ENCODE measurements around the gene PDZD2.
"Not testable (repeated sequence)": the region's sequence is repeated elsewhere in the genome, so short reads cannot be mapped to it uniquely, and the experiment has no call there.

PDZD2 gene

DNA sequence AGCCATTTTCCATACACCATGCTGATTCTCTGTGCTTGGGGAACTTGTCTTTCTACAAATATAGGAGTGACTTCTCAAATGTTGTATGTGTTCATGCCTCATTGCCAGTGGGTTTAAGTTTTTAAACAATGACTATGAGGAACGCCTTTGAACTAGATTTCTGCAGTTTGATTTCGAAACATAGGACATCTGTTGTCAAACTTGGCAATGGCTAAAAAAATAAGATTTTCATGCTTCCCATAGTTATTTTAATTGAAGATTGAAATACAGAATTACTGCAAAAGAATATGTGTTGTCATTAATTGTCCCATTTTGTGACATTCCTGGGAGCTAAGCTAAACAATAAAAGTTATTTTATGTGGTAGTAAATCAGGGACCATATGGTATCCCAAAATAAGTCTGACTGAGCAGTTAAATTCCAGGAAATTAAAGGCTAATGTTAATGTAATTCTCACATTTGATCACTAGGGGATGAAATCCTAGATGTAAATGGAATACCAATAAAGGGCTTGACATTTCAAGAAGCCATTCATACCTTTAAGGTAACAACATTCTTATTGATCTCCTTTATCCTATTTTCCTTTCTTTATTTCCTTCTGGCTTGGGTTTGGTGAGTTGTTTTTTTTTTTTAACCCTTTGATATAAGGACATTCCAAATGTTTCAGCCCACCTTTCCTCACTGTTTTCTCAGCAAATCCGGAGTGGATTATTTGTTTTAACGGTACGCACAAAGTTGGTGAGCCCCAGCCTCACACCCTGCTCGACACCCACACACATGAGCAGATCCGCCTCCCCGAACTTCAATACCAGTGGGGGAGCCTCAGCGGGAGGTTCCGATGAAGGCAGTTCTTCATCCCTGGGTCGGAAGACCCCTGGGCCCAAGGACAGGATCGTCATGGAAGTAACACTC lies 418.5 kb downstream of the PDZD2 start:
- no peak for DNase-seq

GRCh38 chr5:32058101-32058500 lies 419.2 kb downstream of the PDZD2 start:
- no peak for DNase-seq

DNA sequence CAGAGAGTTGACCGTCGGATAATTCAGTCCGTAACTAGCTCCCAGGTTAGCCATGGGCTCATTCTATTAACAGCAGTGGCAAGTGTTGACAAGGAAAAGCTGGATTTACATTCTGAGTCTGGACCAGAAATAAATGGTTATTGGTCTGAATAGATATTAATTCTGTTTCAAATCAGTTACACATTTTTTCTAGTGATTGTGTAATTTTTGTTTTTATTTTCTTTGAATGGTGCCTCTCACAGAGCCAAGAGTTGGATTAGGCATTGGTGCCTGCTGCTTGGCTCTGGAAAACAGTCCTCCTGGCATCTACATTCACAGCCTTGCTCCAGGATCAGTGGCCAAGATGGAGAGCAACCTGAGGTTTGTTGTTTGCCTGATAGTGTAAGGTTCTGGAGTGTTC lies 420.1 kb downstream of the PDZD2 start:
- no peak for DNase-seq

GRCh38 chr5:32059761-32060530 lies 421.0 kb downstream of the PDZD2 start:
- no peak for DNase-seq

DNA sequence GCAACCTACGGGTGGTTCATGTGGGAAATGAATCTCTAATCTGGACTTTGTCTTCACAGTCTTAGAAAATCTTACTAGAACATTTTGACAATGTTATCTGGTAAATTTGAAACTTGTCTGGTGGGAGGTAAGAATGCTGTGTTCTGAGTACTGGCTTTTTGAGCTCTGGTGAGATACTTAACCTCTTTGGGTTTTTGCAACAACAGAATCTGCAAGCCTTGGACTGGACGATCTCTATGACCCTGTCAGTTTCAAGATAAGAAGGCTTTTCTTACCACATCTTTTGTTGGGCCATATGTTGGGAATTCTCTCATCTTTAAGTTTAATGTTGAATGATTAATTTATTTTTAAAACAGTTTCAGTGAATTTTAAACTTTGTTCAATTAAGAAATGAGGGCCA lies 422.3 kb downstream of the PDZD2 start:
- DNase-seq = no peak

DNA sequence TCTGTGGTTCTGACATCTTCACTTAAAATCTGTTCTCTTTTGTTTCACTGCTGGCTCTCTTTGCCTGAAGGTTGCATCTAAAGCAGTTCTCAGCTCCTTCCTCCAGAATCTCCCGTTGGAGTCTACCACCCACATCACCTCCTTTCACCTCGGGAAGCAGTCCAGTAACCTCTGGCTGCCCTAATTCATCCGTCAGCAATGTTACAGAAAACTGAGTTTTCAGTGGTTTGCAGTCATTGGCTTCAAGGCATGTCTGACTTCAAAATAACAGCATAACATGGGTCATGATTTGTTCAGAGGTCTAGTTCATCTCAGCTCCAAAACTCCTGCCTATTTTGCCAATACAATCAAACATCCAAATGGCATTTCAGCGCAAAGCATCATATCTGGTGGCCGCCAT lies 427.5 kb downstream of the PDZD2 start:
- DNase-seq = no peak

DNA sequence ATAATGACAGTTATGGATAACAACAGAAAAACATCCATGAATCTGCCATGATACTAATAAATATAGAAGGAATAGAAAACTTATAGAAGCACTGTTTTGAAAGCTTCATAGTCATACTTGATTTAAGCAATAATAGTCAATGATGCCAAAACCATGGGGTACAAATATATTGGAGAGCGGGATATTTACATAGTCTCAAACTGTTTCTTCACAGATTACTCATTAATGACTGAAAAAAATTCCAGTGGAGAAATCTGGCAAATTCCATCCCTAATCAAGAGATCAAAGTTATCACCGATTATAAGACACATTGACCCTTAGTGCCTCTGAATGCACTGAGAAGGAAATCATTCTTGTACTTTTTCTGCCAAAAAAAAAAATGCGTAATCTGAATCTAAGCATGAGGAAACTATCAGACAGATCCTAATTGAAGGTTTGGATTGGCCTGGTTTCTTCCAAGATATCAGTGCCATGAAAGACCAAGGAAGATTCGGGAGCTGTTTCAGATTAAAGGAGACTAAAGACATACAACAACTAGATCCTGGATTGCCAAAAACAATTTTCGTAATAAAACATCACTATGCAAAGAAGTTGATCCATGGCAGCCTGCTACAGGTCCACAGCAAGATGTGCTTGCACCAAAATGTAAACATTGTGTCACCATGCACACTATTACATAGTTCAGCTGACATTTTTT lies 429.0 kb downstream of the PDZD2 start:
- DNase-seq = no peak

DNA sequence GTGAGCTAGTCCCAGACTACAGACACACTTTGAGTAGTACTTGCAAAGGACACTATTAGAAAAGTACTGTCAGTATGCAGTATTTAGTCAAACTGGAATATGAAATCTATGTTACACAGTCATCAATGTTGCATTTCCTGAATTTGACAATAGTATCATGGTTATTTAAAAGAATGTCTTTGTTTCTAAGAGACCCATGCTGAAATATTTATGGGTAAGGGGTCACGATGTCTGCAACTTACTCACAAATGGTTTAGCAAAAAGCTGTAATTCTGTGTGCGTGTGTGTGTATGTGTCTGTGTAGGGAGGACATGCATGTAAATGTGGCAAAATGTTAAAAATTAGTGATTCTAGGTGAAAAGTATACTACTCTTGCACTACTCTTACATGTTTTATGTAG lies 429.6 kb downstream of the PDZD2 start:
- DNase-seq = no peak

DNA sequence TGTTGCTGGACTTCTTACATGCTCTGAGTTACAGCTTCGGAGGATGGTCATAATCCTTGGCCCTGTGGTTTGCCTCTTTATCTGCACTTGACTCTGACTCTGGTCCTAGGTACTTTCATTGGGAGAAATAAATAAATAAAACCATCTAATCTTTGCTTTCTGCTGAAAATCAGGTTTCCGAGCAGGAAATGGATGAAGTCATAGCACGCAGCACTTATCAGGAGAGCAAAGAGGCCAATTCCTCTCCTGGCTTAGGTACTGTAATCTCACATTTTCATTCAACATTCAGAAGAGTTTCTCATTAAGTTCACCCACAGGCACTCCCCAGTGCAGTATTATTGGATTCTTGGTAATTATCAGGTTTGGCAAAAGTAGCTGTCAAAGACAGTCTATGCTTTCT lies 430.5 kb downstream of the PDZD2 start:
- no peak for DNase-seq

- no peak for DNase-seq
Measured at GRCh38 chr5:32071351-32071944, 432.5 kb downstream of the PDZD2 start.

GRCh38 chr5:32072054-32072453 lies 433.1 kb downstream of the PDZD2 start:
- DNase-seq = no peak

DNA sequence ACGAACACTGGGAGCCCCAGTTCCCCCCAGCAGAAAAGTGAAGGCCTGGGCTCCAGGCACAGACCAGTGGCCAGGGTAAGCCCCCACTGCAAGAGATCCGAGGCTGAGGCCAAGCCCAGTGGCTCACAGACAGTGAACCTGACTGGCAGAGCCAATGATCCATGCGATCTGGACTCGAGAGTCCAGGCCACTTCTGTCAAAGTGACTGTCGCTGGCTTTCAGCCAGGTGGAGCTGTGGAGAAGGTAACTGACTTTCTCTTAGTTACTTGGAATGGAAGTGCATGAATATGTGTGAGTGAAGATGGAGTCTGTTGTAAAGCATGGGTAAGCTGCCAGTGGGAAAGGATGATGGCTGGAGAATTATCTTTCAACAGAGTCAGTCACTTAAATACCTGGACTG lies 435.5 kb downstream of the PDZD2 start:
- no peak for DNase-seq

GRCh38 chr5:32076699-32077695 lies 438.1 kb downstream of the PDZD2 start:
- DNase-seq = peak; percentile 50

DNA sequence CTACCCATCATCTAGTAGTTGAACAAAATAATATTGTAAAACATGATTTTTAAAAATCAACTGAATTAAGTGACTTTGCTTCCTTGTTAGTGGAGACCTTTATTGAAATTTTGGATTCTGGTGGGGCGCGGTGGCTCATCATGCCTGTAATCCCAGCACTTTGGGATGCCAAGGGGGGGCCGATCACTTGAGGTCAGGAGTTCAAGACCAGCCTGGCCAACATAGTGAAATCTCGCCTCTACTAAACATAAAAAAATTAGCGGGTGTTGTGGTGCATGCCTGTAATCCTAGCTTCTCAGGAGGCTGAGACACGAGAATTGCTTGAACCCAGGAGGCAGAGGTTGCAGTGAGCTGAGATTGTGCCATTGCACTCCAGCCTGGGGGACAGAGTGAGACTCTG lies 439.9 kb downstream of the PDZD2 start:
- DNase-seq = not testable (repeated sequence)

DNA sequence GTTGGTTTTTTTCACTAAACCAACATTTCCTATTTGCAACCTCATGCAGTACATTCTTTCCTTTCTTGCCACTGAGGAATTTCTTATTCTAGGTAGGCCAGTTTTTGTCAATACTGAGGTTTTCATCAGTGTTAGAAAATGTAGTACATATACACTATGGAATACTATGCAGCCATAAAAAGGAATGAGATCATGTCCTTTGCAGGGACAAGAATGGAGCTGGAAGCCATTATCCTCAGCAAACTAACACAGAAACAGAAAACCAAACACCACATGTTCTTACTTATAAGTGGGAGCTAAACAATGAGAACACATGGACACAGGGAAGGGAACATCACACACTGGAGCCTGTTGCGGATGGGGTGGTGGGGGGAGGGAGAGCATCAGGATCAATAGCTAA lies 441.6 kb downstream of the PDZD2 start:
- not testable (repeated sequence) for DNase-seq

DNA sequence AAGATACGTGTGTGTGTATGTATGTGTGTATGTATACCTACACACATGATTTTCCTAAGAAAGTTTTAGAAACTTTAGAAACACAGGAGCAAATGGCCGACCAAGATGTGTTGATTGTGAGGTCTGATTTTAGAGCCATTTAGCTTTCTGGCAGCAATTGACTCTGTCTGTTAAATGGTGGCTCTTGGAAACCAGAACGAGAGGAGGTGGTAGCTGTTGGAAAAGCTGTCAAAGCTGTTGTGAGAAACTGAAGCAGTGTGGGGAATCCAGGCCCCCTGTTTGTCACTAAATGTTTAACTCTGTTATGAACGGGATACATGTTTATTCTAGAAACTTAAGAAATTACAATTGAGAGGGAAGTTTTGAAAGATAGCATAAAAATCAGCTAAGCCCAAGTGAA lies 443.8 kb downstream of the PDZD2 start:
- no peak for DNase-seq

- DNase-seq = no peak
Measured at GRCh38 chr5:32083981-32084430, 445.1 kb downstream of the PDZD2 start.

DNA sequence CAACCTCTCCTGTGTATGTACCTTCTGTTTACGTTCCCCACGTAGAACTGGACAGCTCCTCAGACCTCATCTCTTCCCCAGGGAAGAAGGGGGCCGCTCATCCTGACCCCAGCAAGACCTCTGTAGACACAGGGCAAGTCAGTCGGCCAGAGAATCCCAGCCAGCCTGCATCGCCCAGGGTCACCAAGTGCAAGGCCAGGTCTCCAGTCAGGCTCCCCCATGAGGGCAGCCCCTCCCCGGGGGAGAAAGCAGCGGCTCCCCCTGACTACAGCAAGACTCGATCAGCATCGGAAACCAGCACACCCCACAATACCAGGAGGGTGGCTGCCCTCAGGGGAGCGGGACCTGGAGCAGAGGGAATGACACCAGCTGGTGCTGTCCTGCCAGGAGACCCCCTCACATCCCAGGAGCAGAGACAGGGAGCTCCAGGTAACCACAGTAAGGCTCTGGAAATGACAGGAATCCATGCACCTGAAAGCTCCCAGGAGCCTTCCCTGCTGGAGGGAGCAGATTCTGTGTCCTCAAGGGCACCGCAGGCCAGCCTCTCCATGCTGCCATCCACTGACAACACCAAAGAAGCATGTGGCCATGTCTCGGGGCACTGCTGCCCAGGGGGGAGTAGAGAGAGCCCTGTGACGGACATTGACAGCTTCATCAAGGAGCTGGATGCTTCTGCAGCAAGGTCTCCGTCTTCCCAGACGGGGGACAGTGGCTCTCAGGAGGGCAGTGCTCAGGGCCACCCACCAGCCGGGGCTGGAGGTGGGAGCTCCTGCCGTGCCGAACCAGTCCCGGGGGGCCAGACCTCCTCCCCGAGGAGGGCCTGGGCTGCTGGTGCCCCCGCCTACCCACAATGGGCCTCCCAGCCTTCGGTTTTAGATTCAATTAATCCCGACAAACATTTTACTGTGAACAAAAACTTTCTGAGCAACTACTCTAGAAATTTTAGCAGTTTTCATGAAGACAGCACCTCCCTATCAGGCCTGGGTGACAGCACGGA lies 448.5 kb downstream of the PDZD2 start:
- no peak for DNase-seq

DNA sequence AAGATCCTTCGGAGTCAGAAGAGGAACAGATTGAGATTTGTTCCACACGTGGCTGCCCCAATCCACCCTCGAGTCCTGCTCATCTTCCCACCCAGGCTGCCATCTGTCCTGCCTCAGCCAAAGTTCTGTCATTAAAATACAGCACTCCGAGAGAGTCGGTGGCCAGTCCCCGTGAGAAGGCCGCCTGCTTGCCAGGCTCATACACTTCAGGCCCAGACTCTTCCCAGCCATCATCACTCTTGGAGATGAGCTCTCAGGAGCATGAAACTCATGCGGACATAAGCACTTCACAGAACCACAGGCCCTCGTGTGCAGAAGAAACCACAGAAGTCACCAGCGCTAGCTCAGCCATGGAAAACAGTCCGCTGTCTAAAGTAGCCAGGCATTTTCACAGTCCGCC lies 449.3 kb downstream of the PDZD2 start:
- no peak for DNase-seq
